Ectodermal cell (in vitro differentiated cells): ENCODE results near the gene GNAO1.

Experiments used
- H3K27ac ChIP-seq: 2 replicates; pipeline ENCODE4 v1.7.0; 2013; ENCODE audit warnings: mild to moderate bottlenecking, low read depth, low read length; ENCODE audit not compliant: insufficient read depth, poor library complexity, severe bottlenecking
- H3K27me3 ChIP-seq: 2 replicates; pipeline ENCODE4 v1.7.0; 2013; ENCODE audit warnings: mild to moderate bottlenecking, low read length; ENCODE audit not compliant: insufficient read depth, control insufficient read depth, poor library complexity, severe bottlenecking
- H3K36me3 ChIP-seq: one replicate; pipeline ENCODE4 v1.7.0; 2013; ENCODE audit warnings: low read length; ENCODE audit not compliant: control insufficient read depth, insufficient read depth
- H3K4me1 ChIP-seq: one replicate; pipeline ENCODE4 v1.7.0; 2013; ENCODE audit warnings: low read length; ENCODE audit not compliant: control insufficient read depth, insufficient read depth
- H3K4me3 ChIP-seq: 2 replicates; pipeline ENCODE4 v1.7.0; 2013; ENCODE audit warnings: low read depth, low read length, control low read depth; ENCODE audit not compliant: insufficient read depth
- H3K9me3 ChIP-seq: 2 replicates; pipeline ENCODE4 v1.7.0; 2013; ENCODE audit warnings: mild to moderate bottlenecking, low read length, moderate library complexity; ENCODE audit not compliant: control insufficient read depth
- WGBS, 2 experiments: methylation state at CpG; one replicate each; pipeline ENCODE4 v1.1.7; 2013; ENCODE audit warnings: missing lambda C conversion rate in 2 of 2; 5-methylcytosine and 5-hydroxymethylcytosine counted together

GNAO1 gene

GRCh38 chr16:56237451-56237930 lies 46.2 kb downstream of the GNAO1 start:
- no peaks in the 10 kb centered on the region for H3K27me3 ChIP-seq
- no peak overlapping the region for H3K27ac ChIP-seq
- H3K4me3 ChIP-seq, result no peak overlapping the region
- 91 to 93% methylated on average over 6 of the region's 6 CpGs for WGBS, 2 experiments
- H3K36me3 ChIP-seq, result no peaks in the 10 kb centered on the region
- no peaks in the 10 kb centered on the region for H3K9me3 ChIP-seq
- H3K4me1 ChIP-seq, result peaks cover 6% of the 10 kb centered on the region

GRCh38 chr16:56238188-56238587 lies 46.9 kb downstream of the GNAO1 start:
- Histone ChIP-seq H3K27me3 (no peaks in the 10 kb centered on the region), H3K27ac (no peak overlapping the region), H3K4me3 (no peak overlapping the region), H3K4me1 (peaks cover 6% of the 10 kb centered on the region), H3K9me3 (no peaks in the 10 kb centered on the region), H3K36me3 (no peaks in the 10 kb centered on the region)
- WGBS, 2 experiments, result 65 to 72% methylated on average over 3 of the region's 3 CpGs

- H3K27ac ChIP-seq, result no peak overlapping the region
- H3K27me3 ChIP-seq, result no peaks in the 10 kb centered on the region
- no peaks in the 10 kb centered on the region for H3K36me3 ChIP-seq
- 87 to 90% methylated on average over 2 of the region's 2 CpGs for WGBS, 2 experiments
- no peaks in the 10 kb centered on the region for H3K9me3 ChIP-seq
- H3K4me3 ChIP-seq, result no peak overlapping the region
- H3K4me1 ChIP-seq, result no peaks in the 10 kb centered on the region
These were observed 50.3 kb downstream of the GNAO1 start for GRCh38 chr16:56241596-56241995.

GRCh38 chr16:56242740-56243139 lies 51.5 kb downstream of the GNAO1 start:
- no peak overlapping the region for H3K27ac ChIP-seq
- H3K4me1 ChIP-seq, result no peaks in the 10 kb centered on the region
- 97% methylated on average over 3 of the region's 4 CpGs for WGBS, 2 experiments

GRCh38 chr16:56244612-56245011 lies 53.3 kb downstream of the GNAO1 start:
- H3K9me3 ChIP-seq, result no peaks in the 10 kb centered on the region
- no peaks in the 10 kb centered on the region for H3K27me3 ChIP-seq
- H3K4me1 ChIP-seq, result no peaks in the 10 kb centered on the region
- H3K4me3 ChIP-seq, result no peak overlapping the region
- WGBS, 2 experiments, result 90 to 95% methylated on average over 4 of the region's 4 CpGs
- H3K36me3 ChIP-seq, result no peaks in the 10 kb centered on the region
- H3K27ac ChIP-seq, result no peak overlapping the region

More at GRCh38 chr16:56242740-56243139, 51.5 kb downstream of the GNAO1 start:
- no peaks in the 10 kb centered on the region for H3K27me3 ChIP-seq
- no peak overlapping the region for H3K4me3 ChIP-seq
- no peaks in the 10 kb centered on the region for H3K9me3 ChIP-seq
- H3K36me3 ChIP-seq, result no peaks in the 10 kb centered on the region

- Histone ChIP-seq H3K27me3 (no peaks in the 10 kb centered on the region), H3K4me3 (no peak overlapping the region), H3K36me3 (no peaks in the 10 kb centered on the region), H3K27ac (no peak overlapping the region), H3K4me1 (no peaks in the 10 kb centered on the region), H3K9me3 (no peaks in the 10 kb centered on the region)
- WGBS, 2 experiments, result 93 to 95% methylated on average over 6 of the region's 6 CpGs
These were observed 53.9 kb downstream of the GNAO1 start for GRCh38 chr16:56245197-56245596.

- Histone ChIP-seq H3K4me1 (no peaks in the 10 kb centered on the region), H3K27me3 (no peaks in the 10 kb centered on the region), H3K36me3 (no peaks in the 10 kb centered on the region), H3K9me3 (no peaks in the 10 kb centered on the region), H3K27ac (no peak overlapping the region), H3K4me3 (no peak overlapping the region)
- 73 to 79% methylated on average over 13 of the region's 13 CpGs for WGBS, 2 experiments
These were observed 54.9 kb downstream of the GNAO1 start for GRCh38 chr16:56246051-56246817.

GRCh38 chr16:56247018-56247417 lies 55.7 kb downstream of the GNAO1 start:
- H3K9me3 ChIP-seq, result no peaks in the 10 kb centered on the region
- WGBS, 2 experiments, result 94 to 95% methylated on average over 8 of the region's 8 CpGs
- H3K27me3 ChIP-seq, result no peaks in the 10 kb centered on the region
- H3K4me3 ChIP-seq, result no peak overlapping the region
- no peak overlapping the region for H3K27ac ChIP-seq
- no peaks in the 10 kb centered on the region for H3K4me1 ChIP-seq
- no peaks in the 10 kb centered on the region for H3K36me3 ChIP-seq

- Histone ChIP-seq H3K27me3 (no peaks in the 10 kb centered on the region), H3K4me3 (no peak overlapping the region), H3K9me3 (no peaks in the 10 kb centered on the region), H3K4me1 (no peaks in the 10 kb centered on the region), H3K27ac (no peak overlapping the region), H3K36me3 (no peaks in the 10 kb centered on the region)
These were observed 56.5 kb downstream of the GNAO1 start for GRCh38 chr16:56247808-56248207.

GRCh38 chr16:56252835-56253234 lies 61.5 kb downstream of the GNAO1 start:
- no peaks in the 10 kb centered on the region for H3K36me3 ChIP-seq
- no peaks in the 10 kb centered on the region for H3K4me1 ChIP-seq
- 87 to 96% methylated on average over 4 of the region's 4 CpGs for WGBS, 2 experiments
- no peak overlapping the region for H3K4me3 ChIP-seq
- no peak overlapping the region for H3K27ac ChIP-seq
- H3K27me3 ChIP-seq, result no peaks in the 10 kb centered on the region
- H3K9me3 ChIP-seq, result no peaks in the 10 kb centered on the region
